Measurements from ENCODE around the gene REXO1. TPM values are rescaled to one million over a fixed set of nuclear protein-coding genes. Genes with fewer than 3 reads are reported as not detected.

Gene REXO1
- total and polyA plus RNA-seq, 2 of the 13 experiments (the other 11 are each of a cell fraction or from before 2014, with no cell fraction given): 5.0 to 11.2 TPM

GRCh38 chr19:1812426-1813191 lies 35.7 kb downstream of the REXO1 start (continued):
- TF ChIP-seq THAP9 (CRISPR knock-in tag; IDR thresholded peaks at IDR 0.05; ENCODE audit: borderline replicate concordance): peak; percentile 85; the same call in 1 of the 2 replicates
- TF ChIP-seq ISX (CRISPR knock-in tag; conservative IDR thresholded peaks at IDR 0.05): no peak
- TF ChIP-seq ZNF513 (CRISPR knock-in tag; conservative IDR thresholded peaks at IDR 0.05): no peak
- peak; percentile 67; the same call in 1 of the 2 replicates for TF ChIP-seq RXRB (CRISPR knock-in tag; IDR thresholded peaks at IDR 0.05; ENCODE audit: borderline replicate concordance)
- TF ChIP-seq EED (CRISPR knock-in tag; IDR thresholded peaks at IDR 0.05): peak; percentile 86
- no peak for TF ChIP-seq ZNF589 (CRISPR knock-in tag; conservative IDR thresholded peaks at IDR 0.05)
- TF ChIP-seq SPEN (CRISPR knock-in tag; IDR thresholded peaks at IDR 0.05; ENCODE audit: low read depth): peak; percentile 17; the same call in 1 of the 2 replicates
- TF ChIP-seq KMT2A (CRISPR knock-in tag; IDR thresholded peaks at IDR 0.05): peak; percentile 63; the same call in 1 of the 2 replicates
- TF ChIP-seq, protein P1, sequence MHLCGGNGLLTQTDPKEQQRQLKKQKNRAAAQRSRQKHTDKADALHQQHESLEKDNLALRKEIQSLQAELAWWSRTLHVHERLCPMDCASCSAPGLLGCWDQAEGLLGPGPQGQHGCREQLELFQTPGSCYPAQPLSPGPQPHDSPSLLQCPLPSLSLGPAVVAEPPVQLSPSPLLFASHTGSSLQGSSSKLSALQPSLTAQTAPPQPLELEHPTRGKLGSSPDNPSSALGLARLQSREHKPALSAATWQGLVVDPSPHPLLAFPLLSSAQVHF (CRISPR knock-in tag; IDR thresholded peaks at IDR 0.05): no peak
- TF ChIP-seq ZSCAN25 (CRISPR knock-in tag; IDR thresholded peaks at IDR 0.05): peak; percentile 94
- peak; percentile 79 for TF ChIP-seq BCL3 (CRISPR knock-in tag; IDR thresholded peaks at IDR 0.05)
- TF ChIP-seq MTA3 (CRISPR knock-in tag; IDR thresholded peaks at IDR 0.05): no peak
- TF ChIP-seq SOX6 (IDR thresholded peaks at IDR 0.05): no peak
- TF ChIP-seq SOX6 (CRISPR knock-in tag; IDR thresholded peaks at IDR 0.05): peak; percentile 66
- TF ChIP-seq CENPX (CRISPR knock-in tag; IDR thresholded peaks at IDR 0.05): no peak
- TF ChIP-seq AGO2 (optimal IDR thresholded peaks at IDR 0.05; ENCODE audit: low read depth, low read length): peak; percentile 81
- TF ChIP-seq SMAD9 (CRISPR knock-in tag; IDR thresholded peaks at IDR 0.05): no peak
- no peak for TF ChIP-seq ZNF337 (CRISPR knock-in tag; IDR thresholded peaks at IDR 0.05; ENCODE audit: borderline replicate concordance, low read depth)
- TF ChIP-seq ZNF558 (CRISPR knock-in tag; IDR thresholded peaks at IDR 0.05; ENCODE audit: borderline replicate concordance): no peak
- TF ChIP-seq MYPOP (CRISPR knock-in tag; IDR thresholded peaks at IDR 0.05): no peak
- TF ChIP-seq, protein P2, sequence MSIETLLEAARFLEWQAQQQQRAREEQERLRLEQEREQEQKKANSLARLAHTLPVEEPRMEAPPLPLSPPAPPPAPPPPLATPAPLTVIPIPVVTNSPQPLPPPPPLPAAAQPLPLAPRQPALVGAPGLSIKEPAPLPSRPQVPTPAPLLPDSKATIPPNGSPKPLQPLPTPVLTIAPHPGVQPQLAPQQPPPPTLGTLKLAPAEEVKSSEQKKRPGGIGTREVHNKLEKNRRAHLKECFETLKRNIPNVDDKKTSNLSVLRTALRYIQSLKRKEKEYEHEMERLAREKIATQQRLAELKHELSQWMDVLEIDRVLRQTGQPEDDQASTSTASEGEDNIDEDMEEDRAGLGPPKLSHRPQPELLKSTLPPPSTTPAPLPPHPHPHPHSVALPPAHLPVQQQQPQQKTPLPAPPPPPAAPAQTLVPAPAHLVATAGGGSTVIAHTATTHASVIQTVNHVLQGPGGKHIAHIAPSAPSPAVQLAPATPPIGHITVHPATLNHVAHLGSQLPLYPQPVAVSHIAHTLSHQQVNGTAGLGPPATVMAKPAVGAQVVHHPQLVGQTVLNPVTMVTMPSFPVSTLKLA (IDR thresholded peaks at IDR 0.05): no peak

Data from HepG2 (cell line).